WTC11 (cell line): Measurements from ENCODE around the gene DOK7. TPM values are rescaled to one million over a fixed set of nuclear protein-coding genes. Genes with fewer than 3 reads are reported as not detected.

Source experiments
- ATAC-seq: fragments of 200-7000 bp; cut with Tn5 transposase; 2 replicates; pipeline ENCODE4 v1.10.0; 2021; ENCODE audit warnings: mild to moderate bottlenecking, moderate library complexity
- CTCF ChIA-PET: fragments of 300-600 bp; sonication (Branson Sonifier 250); formaldehyde crosslinking; loops from one replicate; lab custom pipeline; 2021; ENCODE audit warnings: antibody characterized with exemption; lab: Charles Lee
- POLR2A ChIA-PET: fragments of 350-600 bp; sonication (Branson Sonifier 250); formaldehyde crosslinking; loops from one replicate; lab custom pipeline; 2021; ENCODE audit warnings: antibody characterized with exemption; lab: Charles Lee
- DNase-seq: peaks from one replicate; pipeline ENCODE4 v3.0.0; 2021; ENCODE audit warnings: low spot score
- H3K27ac Mint-ChIP-seq: 2 replicates; pipeline ENCODE4 v1.8.0; 2021; ENCODE audit warnings: mixed read lengths
- H3K27me3 Mint-ChIP-seq: 2 replicates; pipeline ENCODE4 v1.8.0; 2021; ENCODE audit warnings: low read depth, mild to moderate bottlenecking, moderate library complexity, mixed read lengths
- H3K36me3 Mint-ChIP-seq: 2 replicates; pipeline ENCODE4 v1.8.0; 2021; ENCODE audit warnings: mixed read lengths
- H3K4me1 Mint-ChIP-seq: 2 replicates; pipeline ENCODE4 v1.8.0; 2022; ENCODE audit warnings: mixed read lengths
- H3K4me3 Mint-ChIP-seq: 2 replicates; pipeline ENCODE4 v1.8.0; 2021; ENCODE audit warnings: mild to moderate bottlenecking, moderate library complexity, mixed read lengths
- H3K9me3 Mint-ChIP-seq: 2 replicates; pipeline ENCODE4 v1.8.0; 2021; ENCODE audit warnings: mixed read lengths
- FOXP1 ChIP-seq: sonication (generic); formaldehyde crosslinking; IDR thresholded peaks from 2 replicates; pipeline ENCODE4 v1.8.0; 2022; ENCODE audit warnings: missing genetic modification reagents, mild to moderate bottlenecking, moderate library complexity, borderline replicate concordance
- MYBL2 ChIP-seq: sonication (generic); formaldehyde crosslinking; IDR thresholded peaks from 2 replicates; pipeline ENCODE4 v1.8.1; 2023; ENCODE audit warnings: mild to moderate bottlenecking, moderate library complexity, missing genetic modification reagents
- NFYB ChIP-seq: sonication (generic); formaldehyde crosslinking; conservative IDR thresholded peaks from 2 replicates; pipeline ENCODE4 v1.8.0; 2022; ENCODE audit warnings: low read depth, missing genetic modification reagents
- OVOL2 ChIP-seq: fragments of 250-450 bp; sonication (Bioruptor Pico); IDR thresholded peaks from 2 replicates; pipeline ENCODE4 v1.9.0; 2021; ENCODE audit warnings: mild to moderate bottlenecking, borderline replicate concordance
- SMAD3 ChIP-seq: sonication (generic); formaldehyde crosslinking; IDR thresholded peaks from 2 replicates; pipeline ENCODE4 v1.8.0; 2022; ENCODE audit warnings: missing genetic modification reagents, mild to moderate bottlenecking, borderline replicate concordance
- SMAD4 ChIP-seq: sonication (generic); formaldehyde crosslinking; IDR thresholded peaks from 2 replicates; pipeline ENCODE4 v1.8.0; 2022; ENCODE audit warnings: mild to moderate bottlenecking, missing genetic modification reagents
- TP53 ChIP-seq: sonication (generic); formaldehyde crosslinking; IDR thresholded peaks from 2 replicates; pipeline ENCODE4 v1.8.1; 2023; ENCODE audit warnings: mild to moderate bottlenecking, missing genetic modification reagents
- ZNF232 ChIP-seq: sonication (generic); formaldehyde crosslinking; IDR thresholded peaks from 2 replicates; pipeline ENCODE4 v1.8.0; 2022; ENCODE audit warnings: mild to moderate bottlenecking, missing genetic modification reagents
- ZNF317 ChIP-seq: sonication (generic); formaldehyde crosslinking; IDR thresholded peaks from 2 replicates; pipeline ENCODE4 v1.8.1; 2023; ENCODE audit warnings: low read depth, mild to moderate bottlenecking, moderate library complexity, missing genetic modification reagents, borderline replicate concordance
- ZNF396 ChIP-seq: fragments of 250-450 bp; sonication (Bioruptor Pico); IDR thresholded peaks from 2 replicates; pipeline ENCODE4 v1.8.0; 2021; ENCODE audit warnings: mild to moderate bottlenecking, moderate library complexity, borderline replicate concordance
- ZNF671 ChIP-seq: fragments of 250-450 bp; sonication (Bioruptor Pico); IDR thresholded peaks from 2 replicates; pipeline ENCODE4 v1.8.0; 2021; ENCODE audit warnings: mild to moderate bottlenecking
- total RNA-seq: library from RNA; stranded (reverse); gene quantifications from 3 replicates; pipeline ENCODE4 v1.2.3, GENCODE V29; 2021
- TF ChIP-seq, protein P1 (sequence below): fragments of 250-450 bp; sonication (Bioruptor Pico); IDR thresholded peaks from 2 replicates; pipeline ENCODE4 v1.8.0; 2021; ENCODE audit warnings: mild to moderate bottlenecking
- TF ChIP-seq, protein P2 (sequence below): sonication (generic); formaldehyde crosslinking; IDR thresholded peaks from 2 replicates; pipeline ENCODE4 v1.8.0; 2023; ENCODE audit warnings: missing genetic modification reagents
- TF ChIP-seq, protein P3 (sequence below): fragments of 250-450 bp; sonication (Bioruptor Pico); conservative IDR thresholded peaks from 2 replicates; pipeline ENCODE4 v1.9.0; 2021; ENCODE audit warnings: mild to moderate bottlenecking
- TF ChIP-seq, protein P4 (sequence below): sonication (generic); formaldehyde crosslinking; IDR thresholded peaks from 2 replicates; pipeline ENCODE4 v1.8.1; 2023; ENCODE audit warnings: mild to moderate bottlenecking, missing genetic modification reagents, moderate library complexity
- TF ChIP-seq, protein P5 (sequence below): fragments of 250-450 bp; sonication (Bioruptor Pico); IDR thresholded peaks from 2 replicates; pipeline ENCODE4 v1.9.0; 2021; ENCODE audit warnings: mild to moderate bottlenecking
- TF ChIP-seq, protein P6 (sequence below): fragments of 200-600 bp; IDR thresholded peaks from 2 replicates; pipeline ENCODE4 v1.8.0; 2022; ENCODE audit warnings: antibody characterized with exemption
- TF ChIP-seq, protein P7 (sequence below): sonication (generic); formaldehyde crosslinking; IDR thresholded peaks from 2 replicates; pipeline ENCODE4 v1.8.1; 2022; ENCODE audit warnings: mild to moderate bottlenecking, missing genetic modification reagents, moderate library complexity, borderline replicate concordance

DOK7 gene
- total RNA-seq, 1 experiment from 2014 or later: 0.22 TPM

DNA sequence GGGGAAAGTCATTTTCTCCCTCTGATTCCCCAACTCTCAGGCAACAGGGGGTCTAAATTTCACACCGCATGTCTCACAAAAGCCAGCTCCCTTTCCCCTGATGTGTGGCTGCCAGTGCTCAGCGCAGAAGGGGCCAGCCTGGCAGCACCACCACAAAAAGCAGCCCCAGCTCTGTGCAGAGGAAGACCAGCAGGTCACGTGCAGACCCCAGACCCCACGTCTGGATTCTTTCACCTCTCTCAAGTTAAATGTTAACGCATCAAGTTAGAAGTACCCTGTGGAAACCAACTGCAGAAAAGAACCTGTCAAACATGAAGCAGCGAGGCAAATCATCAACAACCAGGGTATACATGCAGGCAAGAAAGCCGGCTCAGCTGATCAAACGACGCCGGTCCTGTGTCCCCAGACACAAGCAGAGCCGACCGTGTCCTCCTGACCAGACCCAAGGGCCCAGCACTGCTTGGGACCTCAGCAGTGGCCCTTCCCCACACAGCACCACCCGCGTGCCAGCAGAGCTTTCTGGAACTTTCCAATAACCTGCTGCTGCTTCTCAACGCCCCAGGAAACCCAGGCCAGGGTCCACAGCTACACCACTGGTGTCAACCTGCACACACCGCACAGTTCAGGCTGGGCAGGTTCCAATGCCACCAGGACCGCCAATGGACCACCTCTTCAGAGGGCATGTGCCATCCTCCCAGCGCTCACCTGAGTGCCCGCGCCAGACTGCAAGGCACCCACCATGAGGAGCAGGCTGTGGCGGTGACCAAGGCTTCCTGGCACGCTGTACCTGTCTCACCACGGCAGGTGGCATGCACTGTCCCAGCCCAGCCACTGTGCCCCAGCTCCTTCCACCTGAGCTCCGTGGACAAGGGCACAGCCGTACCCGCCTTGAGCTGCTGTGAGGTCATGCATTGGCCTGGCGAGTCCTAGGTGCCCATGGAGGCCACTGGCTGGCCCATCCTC is 65.1 kb downstream of the DOK7 start:
- Mint-ChIP-seq H3K4me3 (no peak overlapping the region), H3K9me3 (no peaks in the 10 kb centered on the region), H3K27me3 (peaks cover 7% of the 10 kb centered on the region), H3K4me1 (peaks cover 14% of the 10 kb centered on the region), H3K36me3 (peaks cover 12% of the 10 kb centered on the region), H3K27ac (no peak overlapping the region; the same call in 1 of the 2 replicates)
- ATAC-seq (no peak), DNase-seq (no peak)
- POLR2A ChIA-PET: interaction anchor here (0.5 kb wide), 1 partner anchor 652 kb away, joined by 3 read pairs; no protein-coding TSS in a partner anchor
- TF ChIP-seq, protein P1, sequence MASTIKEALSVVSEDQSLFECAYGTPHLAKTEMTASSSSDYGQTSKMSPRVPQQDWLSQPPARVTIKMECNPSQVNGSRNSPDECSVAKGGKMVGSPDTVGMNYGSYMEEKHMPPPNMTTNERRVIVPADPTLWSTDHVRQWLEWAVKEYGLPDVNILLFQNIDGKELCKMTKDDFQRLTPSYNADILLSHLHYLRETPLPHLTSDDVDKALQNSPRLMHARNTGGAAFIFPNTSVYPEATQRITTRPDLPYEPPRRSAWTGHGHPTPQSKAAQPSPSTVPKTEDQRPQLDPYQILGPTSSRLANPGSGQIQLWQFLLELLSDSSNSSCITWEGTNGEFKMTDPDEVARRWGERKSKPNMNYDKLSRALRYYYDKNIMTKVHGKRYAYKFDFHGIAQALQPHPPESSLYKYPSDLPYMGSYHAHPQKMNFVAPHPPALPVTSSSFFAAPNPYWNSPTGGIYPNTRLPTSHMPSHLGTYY (CRISPR knock-in tag): no peak
- TF ChIP-seq ZNF317 (CRISPR knock-in tag): no peak
- TF ChIP-seq OVOL2 (CRISPR knock-in tag): no peak
- TF ChIP-seq, protein P2, sequence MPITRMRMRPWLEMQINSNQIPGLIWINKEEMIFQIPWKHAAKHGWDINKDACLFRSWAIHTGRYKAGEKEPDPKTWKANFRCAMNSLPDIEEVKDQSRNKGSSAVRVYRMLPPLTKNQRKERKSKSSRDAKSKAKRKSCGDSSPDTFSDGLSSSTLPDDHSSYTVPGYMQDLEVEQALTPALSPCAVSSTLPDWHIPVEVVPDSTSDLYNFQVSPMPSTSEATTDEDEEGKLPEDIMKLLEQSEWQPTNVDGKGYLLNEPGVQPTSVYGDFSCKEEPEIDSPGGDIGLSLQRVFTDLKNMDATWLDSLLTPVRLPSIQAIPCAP (CRISPR knock-in tag): no peak
- no peak for TF ChIP-seq ZNF232
- TF ChIP-seq TP53 (CRISPR knock-in tag): no peak
- TF ChIP-seq, protein P3, sequence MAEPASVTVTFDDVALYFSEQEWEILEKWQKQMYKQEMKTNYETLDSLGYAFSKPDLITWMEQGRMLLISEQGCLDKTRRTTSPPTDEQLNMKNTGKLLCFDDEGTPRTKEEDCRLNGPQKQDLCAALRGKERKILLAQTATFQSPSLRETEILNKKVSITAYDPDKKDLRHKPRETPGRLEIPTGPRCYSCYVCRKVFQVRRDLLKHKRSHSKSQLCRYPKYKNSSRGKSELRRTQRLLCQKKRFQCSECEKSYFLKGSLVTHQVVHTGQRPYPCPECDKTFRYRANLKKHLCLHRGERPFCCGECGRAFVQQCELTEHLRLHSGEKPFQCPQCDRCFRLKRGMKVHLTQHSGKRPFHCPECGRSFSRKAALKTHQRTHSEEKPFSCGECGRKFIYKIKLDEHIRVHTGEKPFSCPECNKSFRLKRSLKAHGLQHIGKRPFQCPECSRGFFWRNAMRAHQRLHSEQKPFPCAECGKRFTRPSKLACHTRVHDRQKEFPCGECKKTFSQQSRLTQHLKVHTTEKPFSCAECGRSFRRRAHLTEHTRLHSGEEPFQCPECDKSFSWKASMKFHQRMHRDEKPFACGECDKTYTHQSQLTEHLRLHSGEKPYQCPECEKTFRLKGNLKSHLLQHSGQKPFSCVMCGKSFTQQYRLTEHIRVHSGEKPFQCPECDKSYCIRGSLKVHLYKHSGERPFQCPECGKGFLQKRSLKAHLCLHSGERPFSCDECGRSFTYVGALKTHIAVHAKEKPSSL (CRISPR knock-in tag): no peak
- no peak for TF ChIP-seq ZNF396
- CTCF ChIA-PET: interaction anchor here (1.1 to 4.7 kb wide), 3 partner anchors 13 to 239 kb away, joined by 3 to 25 read pairs (median 5); no protein-coding TSS in a partner anchor

DNA sequence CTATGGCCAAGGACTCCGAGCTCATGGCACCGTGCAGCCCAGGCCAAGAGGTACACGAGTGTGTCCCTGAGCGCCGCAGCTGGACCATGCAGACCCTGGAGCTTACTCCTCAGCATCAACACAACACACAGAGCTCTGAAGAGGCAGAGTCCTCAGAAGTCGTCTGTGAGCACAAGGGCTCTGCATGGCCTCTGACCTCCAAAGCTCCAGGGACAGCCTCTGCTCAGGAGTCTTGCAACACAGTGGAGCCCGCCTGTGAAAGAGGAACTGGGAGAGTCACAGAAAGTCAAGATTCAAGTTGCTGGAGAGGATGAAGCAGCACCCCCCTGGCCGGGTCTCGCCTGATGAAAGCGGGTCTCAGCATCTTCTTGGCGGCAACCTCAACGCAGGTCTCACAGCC is 66.3 kb downstream of the DOK7 start:
- peaks cover 18% of the 10 kb centered on the region for H3K27me3 Mint-ChIP-seq
- CTCF ChIA-PET: interaction anchor here (1.1 kb wide), 1 partner anchor 49 kb away, joined by 5 read pairs; no protein-coding TSS in a partner anchor

More for the DNA sequence above, 66.3 kb downstream of the DOK7 start:
- Mint-ChIP-seq H3K36me3 (peaks cover 7% of the 10 kb centered on the region), H3K4me1 (peaks cover 17% of the 10 kb centered on the region), H3K27ac (no peak overlapping the region), H3K9me3 (no peaks in the 10 kb centered on the region), H3K4me3 (no peak overlapping the region)
- POLR2A ChIA-PET: no interaction called here
- TF ChIP-seq MYBL2: no peak
- TF ChIP-seq SMAD4 (CRISPR knock-in tag): no peak
- TF ChIP-seq SMAD3 (CRISPR knock-in tag): no peak
- no peak for TF ChIP-seq FOXP1 (CRISPR knock-in tag)
- TF ChIP-seq, protein P4, sequence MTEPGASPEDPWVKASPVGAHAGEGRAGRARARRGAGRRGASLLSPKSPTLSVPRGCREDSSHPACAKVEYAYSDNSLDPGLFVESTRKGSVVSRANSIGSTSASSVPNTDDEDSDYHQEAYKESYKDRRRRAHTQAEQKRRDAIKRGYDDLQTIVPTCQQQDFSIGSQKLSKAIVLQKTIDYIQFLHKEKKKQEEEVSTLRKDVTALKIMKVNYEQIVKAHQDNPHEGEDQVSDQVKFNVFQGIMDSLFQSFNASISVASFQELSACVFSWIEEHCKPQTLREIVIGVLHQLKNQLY: no peak
- no peak for TF ChIP-seq NFYB
- no peak for TF ChIP-seq ZNF671 (CRISPR knock-in tag)
- TF ChIP-seq, protein P5, sequence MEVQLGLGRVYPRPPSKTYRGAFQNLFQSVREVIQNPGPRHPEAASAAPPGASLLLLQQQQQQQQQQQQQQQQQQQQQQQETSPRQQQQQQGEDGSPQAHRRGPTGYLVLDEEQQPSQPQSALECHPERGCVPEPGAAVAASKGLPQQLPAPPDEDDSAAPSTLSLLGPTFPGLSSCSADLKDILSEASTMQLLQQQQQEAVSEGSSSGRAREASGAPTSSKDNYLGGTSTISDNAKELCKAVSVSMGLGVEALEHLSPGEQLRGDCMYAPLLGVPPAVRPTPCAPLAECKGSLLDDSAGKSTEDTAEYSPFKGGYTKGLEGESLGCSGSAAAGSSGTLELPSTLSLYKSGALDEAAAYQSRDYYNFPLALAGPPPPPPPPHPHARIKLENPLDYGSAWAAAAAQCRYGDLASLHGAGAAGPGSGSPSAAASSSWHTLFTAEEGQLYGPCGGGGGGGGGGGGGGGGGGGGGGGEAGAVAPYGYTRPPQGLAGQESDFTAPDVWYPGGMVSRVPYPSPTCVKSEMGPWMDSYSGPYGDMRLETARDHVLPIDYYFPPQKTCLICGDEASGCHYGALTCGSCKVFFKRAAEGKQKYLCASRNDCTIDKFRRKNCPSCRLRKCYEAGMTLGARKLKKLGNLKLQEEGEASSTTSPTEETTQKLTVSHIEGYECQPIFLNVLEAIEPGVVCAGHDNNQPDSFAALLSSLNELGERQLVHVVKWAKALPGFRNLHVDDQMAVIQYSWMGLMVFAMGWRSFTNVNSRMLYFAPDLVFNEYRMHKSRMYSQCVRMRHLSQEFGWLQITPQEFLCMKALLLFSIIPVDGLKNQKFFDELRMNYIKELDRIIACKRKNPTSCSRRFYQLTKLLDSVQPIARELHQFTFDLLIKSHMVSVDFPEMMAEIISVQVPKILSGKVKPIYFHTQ: no peak
- TF ChIP-seq TP53 (CRISPR knock-in tag): no peak
- TF ChIP-seq, protein P6, sequence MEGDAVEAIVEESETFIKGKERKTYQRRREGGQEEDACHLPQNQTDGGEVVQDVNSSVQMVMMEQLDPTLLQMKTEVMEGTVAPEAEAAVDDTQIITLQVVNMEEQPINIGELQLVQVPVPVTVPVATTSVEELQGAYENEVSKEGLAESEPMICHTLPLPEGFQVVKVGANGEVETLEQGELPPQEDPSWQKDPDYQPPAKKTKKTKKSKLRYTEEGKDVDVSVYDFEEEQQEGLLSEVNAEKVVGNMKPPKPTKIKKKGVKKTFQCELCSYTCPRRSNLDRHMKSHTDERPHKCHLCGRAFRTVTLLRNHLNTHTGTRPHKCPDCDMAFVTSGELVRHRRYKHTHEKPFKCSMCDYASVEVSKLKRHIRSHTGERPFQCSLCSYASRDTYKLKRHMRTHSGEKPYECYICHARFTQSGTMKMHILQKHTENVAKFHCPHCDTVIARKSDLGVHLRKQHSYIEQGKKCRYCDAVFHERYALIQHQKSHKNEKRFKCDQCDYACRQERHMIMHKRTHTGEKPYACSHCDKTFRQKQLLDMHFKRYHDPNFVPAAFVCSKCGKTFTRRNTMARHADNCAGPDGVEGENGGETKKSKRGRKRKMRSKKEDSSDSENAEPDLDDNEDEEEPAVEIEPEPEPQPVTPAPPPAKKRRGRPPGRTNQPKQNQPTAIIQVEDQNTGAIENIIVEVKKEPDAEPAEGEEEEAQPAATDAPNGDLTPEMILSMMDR: no peak
- TF ChIP-seq, protein P7, sequence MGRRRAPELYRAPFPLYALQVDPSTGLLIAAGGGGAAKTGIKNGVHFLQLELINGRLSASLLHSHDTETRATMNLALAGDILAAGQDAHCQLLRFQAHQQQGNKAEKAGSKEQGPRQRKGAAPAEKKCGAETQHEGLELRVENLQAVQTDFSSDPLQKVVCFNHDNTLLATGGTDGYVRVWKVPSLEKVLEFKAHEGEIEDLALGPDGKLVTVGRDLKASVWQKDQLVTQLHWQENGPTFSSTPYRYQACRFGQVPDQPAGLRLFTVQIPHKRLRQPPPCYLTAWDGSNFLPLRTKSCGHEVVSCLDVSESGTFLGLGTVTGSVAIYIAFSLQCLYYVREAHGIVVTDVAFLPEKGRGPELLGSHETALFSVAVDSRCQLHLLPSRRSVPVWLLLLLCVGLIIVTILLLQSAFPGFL: no peak
- ATAC-seq (no peak), DNase-seq (no peak)
